ENCODE results near the gene CTSD. TPM values are rescaled to one million over a fixed set of nuclear protein-coding genes. Genes with fewer than 3 reads are reported as not detected.

The CTSD gene
- total RNA-seq, 3 donors from 2014 or later (not counting 1 experiment from before 2014, with no cell fraction given): 388 to 446 (median 415) TPM

DNA sequence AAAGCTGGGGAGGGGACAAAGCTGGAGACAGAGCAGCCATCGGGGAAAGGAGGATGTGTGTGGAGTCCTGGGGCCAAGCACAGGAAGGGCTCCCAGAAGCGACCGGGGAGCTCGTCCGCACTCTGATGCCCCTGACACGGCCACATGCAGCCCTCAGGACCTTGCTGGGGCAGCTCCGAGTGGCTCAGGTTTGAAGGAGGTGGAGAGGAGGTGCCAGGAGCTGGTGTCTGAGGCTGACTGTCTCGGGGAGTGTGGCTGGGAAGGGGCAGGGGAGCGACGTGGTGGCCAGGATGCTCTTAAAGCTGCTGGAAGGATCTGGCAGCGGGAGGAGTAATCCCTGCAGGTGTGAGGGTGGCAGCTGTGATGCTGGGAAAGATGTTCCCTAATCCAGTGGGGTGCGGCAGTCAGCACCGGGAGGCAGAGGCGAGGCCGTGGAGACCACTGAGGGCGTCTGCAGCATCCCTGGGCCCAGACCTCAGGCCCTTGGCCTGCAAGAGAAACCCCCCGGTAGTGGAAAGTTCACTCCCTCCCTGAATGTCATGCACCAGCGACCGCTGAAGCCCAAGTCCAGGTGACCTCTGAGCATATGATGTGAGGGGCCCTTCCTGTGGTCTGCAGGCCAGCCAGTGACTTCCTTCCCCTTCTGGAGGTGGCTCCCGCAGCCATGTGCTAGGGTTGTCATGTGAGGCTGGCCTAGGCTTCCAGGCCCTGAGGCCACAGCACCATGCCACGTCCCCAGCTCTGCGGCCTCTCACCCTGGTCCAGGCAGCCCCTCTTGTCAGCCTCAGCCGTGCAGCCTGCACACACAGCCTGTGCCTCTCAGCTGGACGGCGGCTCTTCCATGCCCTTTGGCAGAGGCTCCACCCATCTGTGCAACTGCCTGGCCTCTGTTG, 17.2 kb upstream of the CTSD start:
- peak overlapping the region; percentile 20 for H3K27ac ChIP-seq (ENCODE audit: low read length)
- WGBS (ENCODE audit: insufficient coverage): 48% methylated on average over 25 of the region's 25 CpGs
- peak; percentile 56 to 81 (median 66) for ATAC-seq

DNA sequence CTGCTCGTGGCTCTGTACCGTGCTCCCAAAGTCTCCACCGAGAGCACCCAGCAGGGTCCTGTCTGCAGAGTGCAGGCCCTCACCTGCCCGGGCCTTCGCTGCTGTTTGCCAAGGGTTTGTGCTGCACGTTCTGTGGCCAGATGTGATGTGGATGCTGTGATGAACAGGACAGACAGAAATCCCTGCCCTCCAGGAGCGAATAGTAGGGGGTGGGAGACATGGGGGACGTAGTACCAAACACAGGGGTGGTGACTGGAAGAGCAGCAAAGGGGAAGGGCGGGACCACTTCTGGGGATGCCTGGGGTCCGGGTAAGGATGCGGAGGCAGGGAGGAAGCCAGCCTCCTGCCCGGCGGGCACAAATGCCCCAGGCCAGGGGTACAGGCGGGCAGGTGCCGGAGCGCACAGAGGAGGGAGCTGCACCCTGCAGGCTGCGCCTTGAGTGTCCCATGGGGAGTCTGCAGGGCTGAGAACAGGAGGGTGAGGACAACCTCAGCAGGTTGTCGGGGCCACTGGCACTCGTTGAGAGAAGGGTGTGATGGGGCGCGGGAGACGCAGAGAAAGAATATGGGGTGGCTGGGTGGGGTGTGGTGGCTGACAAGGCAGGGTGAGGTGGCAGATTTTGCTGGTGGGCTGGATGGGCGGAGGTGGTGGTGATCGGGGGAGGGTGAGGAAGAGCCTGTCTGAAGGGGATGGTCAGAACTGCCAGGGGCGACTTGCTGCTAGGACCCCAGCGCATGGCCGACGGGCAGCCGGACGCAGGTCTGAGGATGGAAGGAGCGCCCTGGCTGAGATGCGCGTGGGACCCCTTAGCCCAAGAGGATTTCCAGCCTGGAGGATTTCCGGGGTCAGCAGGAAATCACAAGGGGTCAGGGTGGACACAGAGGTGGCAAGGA, 16.3 kb upstream of the CTSD start:
- Mint-ChIP-seq H3K27me3 (ENCODE audit: low read depth in 2 of 2) (no peaks in the 10 kb centered on the region), H3K4me1 (peaks cover 34 to 50% of the 10 kb centered on the region in 2 donors), H3K27ac (peak overlapping the region; percentile 51 to 73), H3K9me3 (no peaks in the 10 kb centered on the region), H3K4me3 (peak overlapping the region; percentile 67), H3K36me3 (no peaks in the 10 kb centered on the region)
- Histone ChIP-seq H3K27me3 (ENCODE audit: control insufficient read depth, insufficient read depth, low read length) (no peaks in the 10 kb centered on the region), H3K36me3 (ENCODE audit: control insufficient read depth, insufficient read depth, low read length) (no peaks in the 10 kb centered on the region), H3K9me3 (ENCODE audit: control insufficient read depth, insufficient read depth, low read length) (no peaks in the 10 kb centered on the region), H3K4me1 (ENCODE audit: control insufficient read depth, insufficient read depth, low read length) (peaks cover 62% of the 10 kb centered on the region), H3K4me3 (ENCODE audit: low read length) (no peak overlapping the region), H3K27ac (ENCODE audit: low read length) (no peak overlapping the region)
- WGBS (ENCODE audit: insufficient coverage): 81% methylated on average over 34 of the region's 34 CpGs
- TF ChIP-seq, protein P1, sequence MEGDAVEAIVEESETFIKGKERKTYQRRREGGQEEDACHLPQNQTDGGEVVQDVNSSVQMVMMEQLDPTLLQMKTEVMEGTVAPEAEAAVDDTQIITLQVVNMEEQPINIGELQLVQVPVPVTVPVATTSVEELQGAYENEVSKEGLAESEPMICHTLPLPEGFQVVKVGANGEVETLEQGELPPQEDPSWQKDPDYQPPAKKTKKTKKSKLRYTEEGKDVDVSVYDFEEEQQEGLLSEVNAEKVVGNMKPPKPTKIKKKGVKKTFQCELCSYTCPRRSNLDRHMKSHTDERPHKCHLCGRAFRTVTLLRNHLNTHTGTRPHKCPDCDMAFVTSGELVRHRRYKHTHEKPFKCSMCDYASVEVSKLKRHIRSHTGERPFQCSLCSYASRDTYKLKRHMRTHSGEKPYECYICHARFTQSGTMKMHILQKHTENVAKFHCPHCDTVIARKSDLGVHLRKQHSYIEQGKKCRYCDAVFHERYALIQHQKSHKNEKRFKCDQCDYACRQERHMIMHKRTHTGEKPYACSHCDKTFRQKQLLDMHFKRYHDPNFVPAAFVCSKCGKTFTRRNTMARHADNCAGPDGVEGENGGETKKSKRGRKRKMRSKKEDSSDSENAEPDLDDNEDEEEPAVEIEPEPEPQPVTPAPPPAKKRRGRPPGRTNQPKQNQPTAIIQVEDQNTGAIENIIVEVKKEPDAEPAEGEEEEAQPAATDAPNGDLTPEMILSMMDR (IDR thresholded peaks at IDR 0.05): no peak
- intact Hi-C loops (cut with micrococcal nuclease): loop anchor here (10.0 kb wide), 1 partner anchor 45 kb away; no protein-coding TSS in a partner anchor
- ATAC-seq (peak in 1 of 3 donors; percentile 20), DNase-seq (no peak)

More for the DNA sequence above, 17.2 kb upstream of the CTSD start:
- no peaks in the 10 kb centered on the region for H3K9me3 ChIP-seq (ENCODE audit: control insufficient read depth, insufficient read depth, low read length)
- no peak overlapping the region for H3K4me3 ChIP-seq (ENCODE audit: low read length)
- TF ChIP-seq, protein P1 (IDR thresholded peaks at IDR 0.05): no peak
- no peak for DNase-seq
- H3K27me3 Mint-ChIP-seq (ENCODE audit: low read depth in 2 of 2): no peaks in the 10 kb centered on the region
- no peaks in the 10 kb centered on the region for H3K36me3 Mint-ChIP-seq
- peaks cover 34 to 50% of the 10 kb centered on the region in 2 donors for H3K4me1 Mint-ChIP-seq
- H3K27ac Mint-ChIP-seq: peak overlapping the region; percentile 51 to 73
- H3K4me1 ChIP-seq (ENCODE audit: control insufficient read depth, insufficient read depth, low read length): peaks cover 62% of the 10 kb centered on the region
- intact Hi-C loops (cut with micrococcal nuclease): no loop called here
- H3K4me3 Mint-ChIP-seq: peak overlapping the region; percentile 67
- no peaks in the 10 kb centered on the region for H3K9me3 Mint-ChIP-seq
- H3K36me3 ChIP-seq (ENCODE audit: control insufficient read depth, insufficient read depth, low read length): no peaks in the 10 kb centered on the region
- no peaks in the 10 kb centered on the region for H3K27me3 ChIP-seq (ENCODE audit: control insufficient read depth, insufficient read depth, low read length)

DNA sequence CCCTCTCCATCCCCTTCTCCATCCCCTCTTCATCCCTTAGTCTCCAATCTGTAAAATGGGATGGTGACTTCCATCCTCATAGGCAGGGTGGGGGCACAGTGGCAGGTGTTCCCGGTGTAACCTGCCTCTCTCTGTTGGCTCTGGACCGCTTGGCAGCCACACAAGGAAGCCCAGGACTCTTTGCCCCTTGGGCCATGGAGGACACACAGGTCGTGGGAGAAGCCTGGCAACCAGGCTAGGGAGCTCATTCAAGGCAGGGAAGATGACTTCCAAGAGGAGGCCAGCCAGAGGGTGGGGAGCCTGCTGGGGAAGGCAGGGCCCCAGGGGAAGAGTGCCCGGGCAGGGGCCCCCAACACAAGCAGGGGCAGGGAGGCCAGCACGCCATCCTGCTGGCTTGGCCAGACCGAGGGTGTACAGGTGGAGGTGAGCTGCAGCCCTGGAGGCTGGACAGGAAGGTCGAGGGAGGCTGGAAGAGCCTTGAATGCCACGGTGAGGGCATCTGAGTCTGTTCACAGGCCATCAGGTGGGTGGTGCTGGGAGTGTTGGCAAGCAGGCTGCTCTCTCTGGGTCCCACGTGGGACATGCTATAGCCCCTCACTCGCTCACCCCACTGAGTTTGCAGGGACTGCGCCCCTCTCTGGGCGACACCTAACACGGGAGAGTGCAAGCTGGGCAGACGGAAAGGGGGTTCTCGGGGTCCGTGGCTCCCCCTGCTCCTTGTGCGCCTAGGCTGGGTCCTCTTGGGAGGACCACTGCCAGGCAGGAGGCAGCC, 15.5 kb upstream of the CTSD start:
- intact Hi-C loops (cut with micrococcal nuclease): loop anchor here (10.0 kb wide), 1 partner anchor 46 kb away; no protein-coding TSS in a partner anchor
- H3K9me3 Mint-ChIP-seq: no peaks in the 10 kb centered on the region
- Histone ChIP-seq H3K36me3 (ENCODE audit: control insufficient read depth, insufficient read depth, low read length) (no peaks in the 10 kb centered on the region), H3K27ac (ENCODE audit: low read length) (no peak overlapping the region), H3K4me1 (ENCODE audit: control insufficient read depth, insufficient read depth, low read length) (peaks cover 62% of the 10 kb centered on the region), H3K4me3 (ENCODE audit: low read length) (no peak overlapping the region), H3K9me3 (ENCODE audit: control insufficient read depth, insufficient read depth, low read length) (no peaks in the 10 kb centered on the region), H3K27me3 (ENCODE audit: control insufficient read depth, insufficient read depth, low read length) (no peaks in the 10 kb centered on the region)
- DNase-seq (no peak), ATAC-seq (no peak)
- 90% methylated on average over 17 of the region's 17 CpGs for WGBS (ENCODE audit: insufficient coverage)
- H3K27me3 Mint-ChIP-seq (ENCODE audit: low read depth in 2 of 2): no peaks in the 10 kb centered on the region
- TF ChIP-seq, protein P1 (IDR thresholded peaks at IDR 0.05): no peak
- H3K4me1 Mint-ChIP-seq: peaks cover 34 to 45% of the 10 kb centered on the region in 2 donors
- H3K27ac Mint-ChIP-seq: peak overlapping the region in 1 of 2 donors; percentile 36
- no peaks in the 10 kb centered on the region for H3K36me3 Mint-ChIP-seq
- no peak overlapping the region for H3K4me3 Mint-ChIP-seq

Measured in natural killer cell (primary cell).